GM15510 (cell line): ENCODE results near the gene KCNIP4.

ENCODE experiments used
- POLR2A ChIP-seq: IDR thresholded peaks from 3 replicates; pipeline ENCODE4 v1.6.1; 2011; ENCODE audit warnings: borderline replicate concordance; ENCODE audit not compliant: insufficient read length; ENCODE audit errors: extremely low read depth

KCNIP4 gene

GRCh38 chr4:21726255-21726815, 222.2 kb downstream of the KCNIP4 start:
- no peak for TF ChIP-seq POLR2A

DNA sequence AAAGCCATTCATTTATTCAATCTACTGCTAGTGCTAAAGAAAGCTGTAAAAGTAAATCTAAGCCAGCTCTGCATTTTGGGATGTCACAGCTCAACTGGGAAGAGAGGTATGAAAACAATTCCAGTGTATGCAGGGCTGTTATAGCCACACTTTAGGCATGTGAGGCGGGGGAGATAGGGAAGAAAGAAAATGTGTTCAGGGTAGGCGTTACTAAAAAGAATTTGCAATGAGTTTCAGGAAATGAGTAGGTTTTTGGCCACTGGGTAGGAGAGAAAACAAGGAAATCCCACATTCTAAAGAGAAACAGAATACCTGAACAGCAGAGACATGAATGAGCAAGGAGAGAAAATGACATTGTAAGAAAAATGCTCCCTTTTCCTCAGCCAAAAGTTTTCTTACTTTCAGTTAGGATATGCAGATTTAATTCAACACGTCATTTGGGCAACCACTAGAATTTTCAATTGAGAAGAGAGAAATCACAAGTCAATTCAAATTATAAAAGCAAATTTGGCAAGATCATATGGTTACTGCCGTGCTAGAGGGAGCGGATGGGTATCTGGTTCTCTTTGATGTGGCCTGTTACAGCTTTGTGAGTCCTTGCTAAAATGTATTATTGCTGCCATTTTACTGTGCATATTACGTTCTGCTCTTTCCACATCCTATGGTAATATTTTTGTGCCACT, 226.3 kb downstream of the KCNIP4 start:
- TF ChIP-seq POLR2A: no peak

- TF ChIP-seq POLR2A: no peak
These were observed 232.0 kb downstream of the KCNIP4 start for GRCh38 chr4:21716531-21716930.

DNA sequence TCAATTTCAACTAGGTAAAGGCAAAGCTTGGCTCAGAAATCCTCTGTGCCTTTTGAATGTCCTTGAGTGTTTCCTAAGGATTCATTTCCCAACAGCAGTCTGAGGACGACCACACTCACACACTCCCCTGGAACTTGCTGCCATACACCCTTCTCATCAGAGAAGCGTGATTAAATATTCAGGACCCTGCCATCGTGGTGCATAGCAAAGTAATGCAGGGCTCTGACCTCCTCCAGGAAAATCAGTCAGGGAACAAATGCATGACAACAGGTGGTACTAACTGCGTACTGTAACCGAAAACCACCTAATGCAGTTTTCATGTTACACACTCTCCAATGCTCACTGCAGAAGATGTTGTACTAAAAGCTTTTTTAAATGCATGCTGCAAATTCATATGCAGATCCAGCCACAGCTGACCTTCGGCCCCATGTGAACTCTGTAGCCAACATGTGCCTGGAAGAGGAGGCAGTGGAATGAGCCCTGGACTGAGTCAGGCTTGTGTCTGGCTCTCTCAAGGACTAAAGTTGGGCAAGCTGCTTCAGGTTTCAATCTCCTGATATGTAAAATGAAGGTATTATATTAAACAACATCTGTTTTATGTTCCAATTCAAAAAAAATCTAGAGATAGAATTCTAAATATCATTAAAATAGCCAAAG, 238.3 kb downstream of the KCNIP4 start:
- TF ChIP-seq POLR2A: no peak

GRCh38 chr4:21709761-21710160, 238.8 kb downstream of the KCNIP4 start:
- no peak for TF ChIP-seq POLR2A

DNA sequence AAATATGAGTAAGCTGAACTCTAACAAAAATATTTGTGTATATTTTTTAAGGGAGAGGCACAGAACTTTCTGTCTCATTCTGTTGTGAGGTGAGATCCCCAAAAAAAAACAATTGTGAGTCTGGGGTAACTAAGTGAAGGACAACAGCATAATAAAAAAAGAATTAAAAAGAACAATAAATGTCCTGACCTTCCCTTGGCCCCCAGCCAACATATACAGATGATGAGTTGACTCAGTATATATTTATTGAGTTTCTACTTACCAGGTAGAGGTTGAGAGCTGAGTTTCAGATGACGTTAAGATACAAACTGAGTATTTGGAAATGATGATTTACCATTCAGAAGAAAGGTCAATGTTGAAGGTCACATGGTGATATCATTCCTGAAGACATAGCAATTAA, 239.5 kb downstream of the KCNIP4 start:
- no peak for TF ChIP-seq POLR2A

GRCh38 chr4:21699446-21699845, 249.1 kb downstream of the KCNIP4 start:
- no peak for TF ChIP-seq POLR2A

GRCh38 chr4:21697583-21697982, 251.0 kb downstream of the KCNIP4 start:
- TF ChIP-seq POLR2A: no peak

DNA sequence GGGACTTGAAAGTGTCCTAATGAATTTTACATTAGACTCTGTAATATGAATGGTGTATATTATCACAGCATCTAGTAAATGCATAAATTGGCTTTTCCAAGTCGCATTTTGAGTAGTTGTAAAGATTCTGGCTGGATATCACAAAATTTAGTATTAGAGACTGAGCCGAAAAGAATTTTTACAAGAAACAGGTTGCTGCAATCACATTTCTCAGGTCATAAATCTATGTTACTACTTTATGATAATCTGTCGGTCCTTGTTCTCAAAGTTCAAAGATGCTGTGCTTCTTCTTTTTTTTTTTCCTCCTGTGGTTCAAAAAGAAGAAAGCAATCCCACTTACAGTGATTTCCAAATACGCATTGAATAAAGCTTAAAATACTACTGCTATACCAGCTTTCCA, 253.4 kb downstream of the KCNIP4 start:
- no peak for TF ChIP-seq POLR2A

- TF ChIP-seq POLR2A: no peak
These were observed 256.3 kb downstream of the KCNIP4 start for GRCh38 chr4:21692241-21692640.

DNA sequence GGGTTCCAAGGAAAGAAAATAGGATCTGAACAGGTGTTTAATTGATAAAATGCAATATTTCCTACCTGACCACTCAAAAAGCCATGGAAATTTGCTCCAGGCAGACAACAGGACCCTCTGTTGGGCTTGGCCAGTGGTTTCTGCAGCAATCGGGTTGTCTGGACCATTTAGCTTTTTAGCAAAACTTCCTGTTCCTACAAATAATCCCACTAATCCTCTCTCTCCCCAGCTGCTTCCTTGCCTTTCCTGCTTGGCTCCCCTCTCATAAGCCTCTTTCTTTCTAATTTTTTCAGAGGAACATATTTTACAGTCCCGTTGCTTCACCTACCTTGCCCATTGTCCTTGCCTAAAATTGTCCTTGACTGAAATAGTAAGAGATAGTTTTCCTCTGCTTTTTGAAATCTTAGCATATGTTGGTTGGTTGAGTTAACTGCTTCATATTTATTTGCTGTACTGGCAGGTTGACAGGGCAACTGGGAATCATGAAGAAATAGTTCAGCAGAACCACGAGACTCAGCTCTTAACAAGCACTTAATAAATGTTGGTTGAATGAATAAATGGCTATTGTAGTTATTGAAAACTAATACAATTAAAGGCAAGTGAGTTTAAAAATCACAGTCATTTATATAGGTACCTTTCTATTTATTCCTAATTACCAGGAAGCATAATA, 259.8 kb downstream of the KCNIP4 start:
- TF ChIP-seq POLR2A: no peak

DNA sequence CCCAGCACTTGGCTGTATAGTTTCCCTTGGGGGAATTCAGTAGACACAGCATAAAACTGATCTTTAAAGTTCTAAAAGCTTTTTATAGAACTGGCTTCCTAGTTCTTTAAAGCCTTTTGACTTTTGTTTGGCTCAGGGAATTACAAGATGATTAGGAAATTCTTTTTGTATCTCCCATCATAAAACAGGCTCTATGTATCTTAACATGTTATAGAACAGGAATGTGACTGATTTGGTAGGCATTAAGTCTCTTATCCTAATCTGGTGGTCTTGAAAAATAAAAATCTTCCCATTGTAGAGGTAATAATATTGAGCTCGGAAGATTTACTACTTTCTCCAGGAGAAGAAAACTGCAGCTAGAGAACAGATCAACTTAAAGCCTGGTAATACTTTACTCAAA, 262.7 kb downstream of the KCNIP4 start:
- TF ChIP-seq POLR2A: no peak

- TF ChIP-seq POLR2A: no peak
These were observed 268.2 kb downstream of the KCNIP4 start for GRCh38 chr4:21680326-21680898.

- TF ChIP-seq POLR2A: no peak
These were observed 269.9 kb downstream of the KCNIP4 start for GRCh38 chr4:21678711-21679110.

DNA sequence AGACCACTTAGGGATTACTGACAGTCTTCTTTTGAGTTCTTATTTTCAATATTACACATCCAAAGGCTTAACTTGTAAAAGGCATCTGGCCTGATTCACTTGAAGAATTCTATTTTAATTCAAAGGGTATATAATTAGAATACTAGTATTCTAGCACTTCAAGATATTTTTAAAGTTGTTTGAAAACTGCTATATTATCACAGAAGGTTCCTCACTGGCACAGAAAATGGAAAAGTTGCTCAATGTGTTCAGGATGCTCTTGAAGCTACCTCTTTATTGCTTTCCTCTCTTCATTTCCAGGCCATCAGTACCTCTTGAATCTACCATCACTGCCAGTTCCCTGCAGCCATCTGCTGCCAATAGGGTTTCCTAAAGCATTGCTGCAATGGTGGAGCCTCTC, 271.4 kb downstream of the KCNIP4 start:
- no peak for TF ChIP-seq POLR2A
